Measurements from ENCODE around the gene SMIM9.

SMIM9 gene

DNA sequence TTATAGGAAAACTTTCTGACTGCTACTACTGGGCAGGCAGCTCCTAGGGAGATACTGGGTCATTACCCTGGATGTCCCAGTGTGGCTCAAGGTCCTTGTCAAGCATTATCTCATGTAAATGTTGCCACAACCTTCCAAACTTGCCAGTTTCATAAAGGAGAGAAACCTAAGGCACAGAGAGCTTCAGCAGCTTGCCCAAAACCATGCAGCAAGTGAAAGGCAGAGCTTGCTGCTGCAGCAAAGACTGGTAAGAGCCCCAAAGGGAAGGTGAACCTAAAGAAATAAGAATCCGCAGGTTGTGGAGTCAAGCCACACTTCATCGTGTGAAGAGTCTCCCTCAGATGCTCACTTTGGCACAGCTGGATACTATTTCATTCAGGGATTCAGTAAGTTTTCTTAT lies 31.5 kb downstream of the SMIM9 start:
- DNase-seq (ENCODE audit: extremely low read depth, insufficient read length) = no peak
- no peaks in the 10 kb centered on the region for H3K27me3 ChIP-seq (replicated peaks; ENCODE audit: control insufficient read depth, insufficient read depth, low read length)
- TF ChIP-seq, protein P1, sequence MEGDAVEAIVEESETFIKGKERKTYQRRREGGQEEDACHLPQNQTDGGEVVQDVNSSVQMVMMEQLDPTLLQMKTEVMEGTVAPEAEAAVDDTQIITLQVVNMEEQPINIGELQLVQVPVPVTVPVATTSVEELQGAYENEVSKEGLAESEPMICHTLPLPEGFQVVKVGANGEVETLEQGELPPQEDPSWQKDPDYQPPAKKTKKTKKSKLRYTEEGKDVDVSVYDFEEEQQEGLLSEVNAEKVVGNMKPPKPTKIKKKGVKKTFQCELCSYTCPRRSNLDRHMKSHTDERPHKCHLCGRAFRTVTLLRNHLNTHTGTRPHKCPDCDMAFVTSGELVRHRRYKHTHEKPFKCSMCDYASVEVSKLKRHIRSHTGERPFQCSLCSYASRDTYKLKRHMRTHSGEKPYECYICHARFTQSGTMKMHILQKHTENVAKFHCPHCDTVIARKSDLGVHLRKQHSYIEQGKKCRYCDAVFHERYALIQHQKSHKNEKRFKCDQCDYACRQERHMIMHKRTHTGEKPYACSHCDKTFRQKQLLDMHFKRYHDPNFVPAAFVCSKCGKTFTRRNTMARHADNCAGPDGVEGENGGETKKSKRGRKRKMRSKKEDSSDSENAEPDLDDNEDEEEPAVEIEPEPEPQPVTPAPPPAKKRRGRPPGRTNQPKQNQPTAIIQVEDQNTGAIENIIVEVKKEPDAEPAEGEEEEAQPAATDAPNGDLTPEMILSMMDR (IDR thresholded peaks at IDR 0.05; ENCODE audit: insufficient read depth, low read length, poor library complexity, severe bottlenecking) = no peak
- H3K4me3 ChIP-seq (replicated peaks; ENCODE audit: low read depth, low read length) = no peak overlapping the region
- no peaks in the 10 kb centered on the region for H3K36me3 ChIP-seq (ENCODE audit: control insufficient read depth, insufficient read depth, low read length)

DNA sequence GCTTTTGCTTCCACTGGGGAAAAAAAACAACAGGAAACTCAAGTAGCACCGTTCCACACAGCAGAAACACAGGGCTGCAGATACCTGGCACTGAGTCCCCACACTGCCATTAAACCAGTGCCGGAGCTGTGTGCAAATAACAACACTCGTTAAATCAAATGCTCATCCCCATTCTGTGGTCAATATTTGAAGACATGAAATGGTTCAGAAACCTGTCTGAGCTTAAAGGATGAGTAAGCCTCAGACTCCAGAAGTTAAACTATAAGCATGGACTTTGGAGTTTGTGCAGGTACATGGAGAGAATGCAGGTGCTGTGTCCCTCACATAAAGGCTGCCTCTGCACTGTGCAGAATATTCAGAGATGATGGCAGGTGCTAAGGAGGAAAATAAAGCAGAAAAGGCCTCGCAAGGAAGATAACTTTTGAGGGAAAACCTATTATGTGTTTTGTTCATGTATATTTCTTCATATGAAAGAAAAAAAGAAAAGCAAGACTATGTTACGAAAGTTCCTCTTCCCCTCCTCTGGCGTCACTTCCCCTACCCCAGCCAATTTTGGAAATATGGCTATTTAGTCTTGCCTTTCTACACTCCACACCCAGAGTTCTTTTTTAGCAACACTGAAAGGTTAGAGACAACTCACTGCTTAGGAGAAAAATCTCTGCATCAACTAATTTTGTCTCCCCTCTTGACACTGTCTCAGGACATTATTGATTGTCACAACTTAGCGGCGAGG lies 33.8 kb downstream of the SMIM9 start:
- Histone ChIP-seq H3K4me3 (replicated peaks; ENCODE audit: low read depth, low read length) (no peak overlapping the region), H3K27me3 (replicated peaks; ENCODE audit: control insufficient read depth, insufficient read depth, low read length) (no peaks in the 10 kb centered on the region), H3K36me3 (ENCODE audit: control insufficient read depth, insufficient read depth, low read length) (no peaks in the 10 kb centered on the region)
- no peak for DNase-seq (ENCODE audit: extremely low read depth, insufficient read length)
- TF ChIP-seq, protein P1 (IDR thresholded peaks at IDR 0.05; ENCODE audit: insufficient read depth, low read length, poor library complexity, severe bottlenecking) = no peak

DNA sequence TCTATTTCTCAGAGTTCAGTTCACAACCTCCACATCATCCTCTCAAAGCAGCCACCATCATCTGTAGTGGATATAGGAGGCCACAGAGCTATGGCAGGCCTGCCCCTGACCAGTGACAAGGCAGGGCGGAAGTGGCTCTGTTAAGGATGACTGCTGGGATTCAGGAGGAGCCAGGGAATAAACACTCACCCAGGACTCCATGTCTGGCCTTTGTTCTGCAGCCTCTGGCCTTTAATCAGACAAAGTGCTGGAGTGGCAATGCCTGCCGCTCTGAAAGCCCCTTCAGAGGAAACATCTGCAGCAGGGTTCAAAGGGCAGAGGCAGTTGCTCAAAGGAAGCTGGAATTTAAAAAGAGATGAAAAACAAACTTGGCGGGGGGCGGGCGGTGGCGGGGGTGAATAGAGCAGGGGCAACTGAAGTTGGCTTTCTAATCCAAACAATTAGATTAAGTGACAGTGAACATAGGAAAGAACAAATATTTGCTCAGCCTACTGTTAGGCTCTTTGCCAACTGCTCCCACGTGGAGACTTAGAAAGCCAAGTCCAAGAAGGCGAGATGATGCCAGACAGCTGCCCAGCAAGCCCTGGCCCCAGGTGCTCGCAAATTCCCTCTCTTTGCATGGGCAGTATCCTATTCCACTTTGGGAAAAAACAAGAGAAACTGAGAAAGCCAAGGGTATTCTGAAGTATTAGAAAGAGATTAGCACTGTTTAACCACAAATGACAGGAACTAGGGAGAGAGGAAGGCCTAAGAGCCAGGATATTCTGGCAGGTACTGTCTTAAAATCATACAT lies 34.7 kb downstream of the SMIM9 start:
- Histone ChIP-seq H3K4me3 (replicated peaks; ENCODE audit: low read depth, low read length) (no peak overlapping the region), H3K36me3 (ENCODE audit: control insufficient read depth, insufficient read depth, low read length) (no peaks in the 10 kb centered on the region), H3K27me3 (replicated peaks; ENCODE audit: control insufficient read depth, insufficient read depth, low read length) (no peaks in the 10 kb centered on the region)
- TF ChIP-seq, protein P1 (IDR thresholded peaks at IDR 0.05; ENCODE audit: insufficient read depth, low read length, poor library complexity, severe bottlenecking) = no peak
- no peak for DNase-seq (ENCODE audit: extremely low read depth, insufficient read length)

DNA sequence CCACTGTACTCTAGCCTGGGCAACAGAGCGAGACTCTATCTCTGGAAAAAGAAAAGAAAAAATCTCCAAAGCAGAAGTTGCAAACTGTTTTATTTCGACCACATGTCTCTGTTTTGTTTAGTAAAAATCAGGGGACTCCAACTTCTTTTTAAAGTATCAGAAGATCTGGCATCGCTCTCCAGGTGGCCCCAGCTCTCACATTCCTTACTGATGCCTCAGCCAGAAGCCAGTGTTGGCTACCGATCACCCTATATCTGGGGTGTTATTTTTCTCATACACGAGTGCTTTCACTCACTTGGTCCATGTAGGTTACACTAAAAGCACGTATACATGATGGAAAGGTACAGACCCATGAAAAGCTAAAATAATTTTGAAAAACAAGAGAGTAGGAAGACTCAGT lies 37.5 kb downstream of the SMIM9 start:
- Histone ChIP-seq H3K27me3 (replicated peaks; ENCODE audit: control insufficient read depth, insufficient read depth, low read length) (no peaks in the 10 kb centered on the region), H3K36me3 (ENCODE audit: control insufficient read depth, insufficient read depth, low read length) (no peaks in the 10 kb centered on the region), H3K4me3 (replicated peaks; ENCODE audit: low read depth, low read length) (no peak overlapping the region)
- DNase-seq (ENCODE audit: extremely low read depth, insufficient read length) = no peak
- TF ChIP-seq, protein P1 (IDR thresholded peaks at IDR 0.05; ENCODE audit: insufficient read depth, low read length, poor library complexity, severe bottlenecking) = no peak

DNA sequence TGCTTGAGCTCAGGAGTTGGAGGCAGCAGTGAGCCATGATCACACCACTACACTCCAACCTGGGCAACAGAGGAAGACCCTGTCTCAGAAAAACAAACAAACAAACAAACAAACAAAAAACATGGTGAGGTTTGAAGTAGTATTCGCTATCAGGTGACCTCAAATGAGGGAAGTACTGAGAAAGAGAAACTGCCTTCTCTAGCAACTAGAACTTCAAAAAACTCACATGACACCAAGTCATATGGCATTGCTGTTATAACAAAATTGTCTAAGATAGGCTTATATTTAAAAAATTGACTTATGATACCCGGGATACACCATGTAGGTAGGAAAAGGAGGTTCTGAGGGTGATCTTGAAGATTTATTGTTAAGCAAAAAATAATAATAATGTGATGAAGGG lies 39.4 kb downstream of the SMIM9 start:
- Histone ChIP-seq H3K4me3 (replicated peaks; ENCODE audit: low read depth, low read length) (no peak overlapping the region), H3K36me3 (ENCODE audit: control insufficient read depth, insufficient read depth, low read length) (no peaks in the 10 kb centered on the region), H3K27me3 (replicated peaks; ENCODE audit: control insufficient read depth, insufficient read depth, low read length) (no peaks in the 10 kb centered on the region)
- no peak for DNase-seq (ENCODE audit: extremely low read depth, insufficient read length)
- TF ChIP-seq, protein P1 (IDR thresholded peaks at IDR 0.05; ENCODE audit: insufficient read depth, low read length, poor library complexity, severe bottlenecking) = no peak

Data from GM06990 (cell line).